GM23248 (cell line): Measurements from ENCODE around the gene CLEC7A. TPM values are rescaled to one million over a fixed set of nuclear protein-coding genes. Genes with fewer than 3 reads are reported as not detected.

ENCODE experiments used
- DNase-seq: peaks from one replicate; pipeline ENCODE4 v3.0.0-alpha.2; 2015
- H2AFZ ChIP-seq: fragments of 200-600 bp; sonication (generic); 2 replicates; pipeline ENCODE4 v1.6.1; 2016; ENCODE audit warnings: antibody characterized with exemption
- H3F3A ChIP-seq: fragments of 200-600 bp; sonication (generic); 2 replicates; pipeline ENCODE4 v1.6.1; 2016; ENCODE audit warnings: mild to moderate bottlenecking, antibody characterized with exemption, mixed run types; ENCODE audit not compliant: insufficient read depth
- H3K27ac ChIP-seq: fragments of 200-600 bp; sonication (generic); 2 replicates; pipeline ENCODE4 v1.5.1; 2016; ENCODE audit warnings: mild to moderate bottlenecking
- H3K27me3 ChIP-seq: fragments of 200-600 bp; sonication (generic); replicated peaks from 2 replicates; pipeline ENCODE4 v1.6.1; 2016; ENCODE audit warnings: mild to moderate bottlenecking; ENCODE audit not compliant: insufficient read depth
- H3K36me3 ChIP-seq: fragments of 200-600 bp; sonication (generic); 2 replicates; pipeline ENCODE4 v1.6.1; 2016; ENCODE audit warnings: low read depth, mild to moderate bottlenecking
- H3K4me1 ChIP-seq: fragments of 200-600 bp; sonication (generic); 2 replicates; pipeline ENCODE4 v1.6.1; 2016; ENCODE audit warnings: mild to moderate bottlenecking; ENCODE audit not compliant: insufficient read depth
- H3K4me2 ChIP-seq: fragments of 200-600 bp; sonication (generic); one replicate; pipeline ENCODE4 v1.6.1; 2016; ENCODE audit warnings: mild to moderate bottlenecking; ENCODE audit not compliant: unreplicated experiment
- H3K4me3 ChIP-seq: fragments of 200-600 bp; sonication (generic); 2 replicates; pipeline ENCODE4 v1.5.1; 2016; ENCODE audit warnings: mild to moderate bottlenecking
- H3K79me2 ChIP-seq: fragments of 200-600 bp; sonication (generic); 2 replicates; pipeline ENCODE4 v1.6.1; 2016; ENCODE audit warnings: mild to moderate bottlenecking; ENCODE audit not compliant: insufficient read depth
- H3K9ac ChIP-seq: fragments of 200-600 bp; sonication (generic); 2 replicates; pipeline ENCODE4 v1.6.1; 2016; ENCODE audit warnings: mild to moderate bottlenecking
- H3K9me2 ChIP-seq: fragments of 200-600 bp; sonication (generic); 2 replicates; pipeline ENCODE4 v1.6.1; 2016; ENCODE audit warnings: mixed run types, mild to moderate bottlenecking, moderate library complexity; ENCODE audit not compliant: insufficient read depth
- H3K9me3 ChIP-seq: fragments of 200-600 bp; sonication (generic); one replicate; pipeline ENCODE4 v1.6.1; 2017; ENCODE audit warnings: low read depth
- H4K20me1 ChIP-seq: fragments of 200-600 bp; sonication (generic); 2 replicates; pipeline ENCODE4 v1.6.0; 2016; ENCODE audit not compliant: insufficient read depth
- EZH2 ChIP-seq: fragments of 200-600 bp; sonication (generic); IDR thresholded peaks from 2 replicates; pipeline ENCODE4 v1.6.1; 2018; ENCODE audit warnings: antibody characterized with exemption, mild to moderate bottlenecking; ENCODE audit not compliant: insufficient read depth, poor library complexity, severe bottlenecking
- EZH2phosphoT487 ChIP-seq: fragments of 200-600 bp; sonication (generic); IDR thresholded peaks from 2 replicates; pipeline ENCODE4 v1.6.1; 2018; ENCODE audit warnings: antibody characterized with exemption, moderate library complexity, mild to moderate bottlenecking, low read depth; ENCODE audit not compliant: insufficient read depth
- WGBS, 2 experiments: methylation state at CpG; one replicate each; pipeline ENCODE4 v1.1.6; 2015 to 2017; ENCODE audit warnings: low lambda C conversion rate in 2 of 2, low coverage in 1 of 2; ENCODE audit errors: missing lambda C conversion rate in 2 of 2; 5-methylcytosine and 5-hydroxymethylcytosine counted together
- in situ Hi-C: fragments of 300-500 bp; cut with MboI; formaldehyde crosslinking; loops from 2 replicates; pipeline ENCODE4 v1.15.0; 2020
- polyA plus RNA-seq: library from polyadenylated mRNA; unstranded; fragments of >200 nt; fragmentation: Nextera tagmentation; extraction: Ambion mirVana; gene quantifications from 2 replicates; pipeline ENCODE4 v1.2.1, GENCODE V29; 2016
- total RNA-seq: library from RNA; depleted of rRNA; stranded (reverse); fragments of >200 nt; shearing (Covaris generic); gene quantifications from 2 replicates; pipeline ENCODE4 v1.2.3, GENCODE V29; 2014

CLEC7A gene
- total and polyA plus RNA-seq, 2 experiments from 2014 or later = not detected

GRCh38 chr12:10121278-10121677 is 8.7 kb downstream of the CLEC7A start:
- Histone ChIP-seq H3K9me2 (no peaks in the 10 kb centered on the region; the same call in 1 of the 2 replicates), H4K20me1 (no peaks in the 10 kb centered on the region), H2AFZ (peak overlapping the region; percentile 60), H3K4me2 (no peak overlapping the region), H3K79me2 (no peaks in the 10 kb centered on the region), H3K27ac (no peak overlapping the region), H3F3A (no peaks in the 10 kb centered on the region), H3K27me3 (no peaks in the 10 kb centered on the region), H3K9me3 (no peaks in the 10 kb centered on the region), H3K4me3 (no peak overlapping the region), H3K9ac (no peak overlapping the region), H3K4me1 (no peaks in the 10 kb centered on the region), H3K36me3 (no peaks in the 10 kb centered on the region)
- in situ Hi-C loops = no loop called here
- 29 to 36% methylated on average over 7 of the region's 7 CpGs for WGBS, 2 experiments
- DNase-seq = no peak
- no peak for TF ChIP-seq EZH2
- TF ChIP-seq EZH2phosphoT487 = no peak

- Histone ChIP-seq H3K36me3 (no peaks in the 10 kb centered on the region), H3K4me3 (no peak overlapping the region), H3K27ac (no peak overlapping the region), H3K4me2 (no peak overlapping the region), H3K27me3 (no peaks in the 10 kb centered on the region), H3F3A (no peaks in the 10 kb centered on the region), H2AFZ (no peak overlapping the region), H4K20me1 (no peaks in the 10 kb centered on the region), H3K4me1 (no peaks in the 10 kb centered on the region), H3K9me2 (no peaks in the 10 kb centered on the region; the same call in 1 of the 2 replicates), H3K9me3 (no peaks in the 10 kb centered on the region), H3K79me2 (no peaks in the 10 kb centered on the region), H3K9ac (no peak overlapping the region)
- peak; percentile 37 for DNase-seq
- WGBS, 2 experiments = 55 to 65% methylated on average over 3 of the region's 3 CpGs
- TF ChIP-seq EZH2 (no peak), EZH2phosphoT487 (no peak)
- in situ Hi-C loops = no loop called here
Observed at GRCh38 chr12:10119066-10119465, 10.9 kb downstream of the CLEC7A start.

- Histone ChIP-seq H3K4me1 (peaks cover 8% of the 10 kb centered on the region), H3K79me2 (no peaks in the 10 kb centered on the region), H3K4me3 (no peak overlapping the region), H3K36me3 (no peaks in the 10 kb centered on the region), H4K20me1 (no peaks in the 10 kb centered on the region), H3K9ac (no peak overlapping the region), H3K9me3 (no peaks in the 10 kb centered on the region), H3K27ac (no peak overlapping the region), H3K27me3 (no peaks in the 10 kb centered on the region), H3K9me2 (no peaks in the 10 kb centered on the region; the same call in 1 of the 2 replicates), H2AFZ (no peak overlapping the region), H3K4me2 (no peak overlapping the region), H3F3A (no peaks in the 10 kb centered on the region)
- 70 to 75% methylated on average over 7 of the region's 7 CpGs for WGBS, 2 experiments
- no peak for TF ChIP-seq EZH2phosphoT487
- no peak for TF ChIP-seq EZH2
- in situ Hi-C loops = no loop called here
- no peak for DNase-seq
Observed at GRCh38 chr12:10115890-10116289, 14.1 kb downstream of the CLEC7A start.

- Histone ChIP-seq H3K4me1 (peaks cover 8% of the 10 kb centered on the region), H3F3A (no peaks in the 10 kb centered on the region), H4K20me1 (no peaks in the 10 kb centered on the region), H3K27me3 (no peaks in the 10 kb centered on the region), H2AFZ (no peak overlapping the region), H3K9me3 (no peaks in the 10 kb centered on the region), H3K4me2 (no peak overlapping the region), H3K9ac (no peak overlapping the region), H3K36me3 (no peaks in the 10 kb centered on the region), H3K79me2 (no peaks in the 10 kb centered on the region), H3K9me2 (no peaks in the 10 kb centered on the region; the same call in 1 of the 2 replicates), H3K4me3 (no peak overlapping the region), H3K27ac (no peak overlapping the region)
- DNase-seq = no peak
- 81 to 85% methylated on average over 15 of the region's 15 CpGs for WGBS, 2 experiments
- in situ Hi-C loops = no loop called here
- no peak for TF ChIP-seq EZH2phosphoT487
Observed at GRCh38 chr12:10115311-10115710, 14.7 kb downstream of the CLEC7A start.

GRCh38 chr12:10113920-10114319 is 16.1 kb downstream of the CLEC7A start:
- H3K9me3 ChIP-seq = no peaks in the 10 kb centered on the region
- H3K27me3 ChIP-seq = no peaks in the 10 kb centered on the region
- no peaks in the 10 kb centered on the region for H3F3A ChIP-seq
- peaks cover 8% of the 10 kb centered on the region for H3K4me1 ChIP-seq
- 8 to 9% methylated on average over 1 of the region's 1 CpG for WGBS, 2 experiments
- H2AFZ ChIP-seq = no peak overlapping the region
- no peak overlapping the region for H3K4me2 ChIP-seq
- H4K20me1 ChIP-seq = no peaks in the 10 kb centered on the region
- no peaks in the 10 kb centered on the region; the same call in 1 of the 2 replicates for H3K9me2 ChIP-seq
- H3K79me2 ChIP-seq = no peaks in the 10 kb centered on the region
- no peak for TF ChIP-seq EZH2phosphoT487
- in situ Hi-C loops = no loop called here
- no peak overlapping the region for H3K9ac ChIP-seq
- H3K27ac ChIP-seq = no peak overlapping the region
- H3K36me3 ChIP-seq = no peaks in the 10 kb centered on the region
- DNase-seq = no peak
- H3K4me3 ChIP-seq = no peak overlapping the region
